Measurements from ENCODE around the gene NRIP3. TPM values are rescaled to one million over a fixed set of nuclear protein-coding genes. Genes with fewer than 3 reads are reported as not detected.

The NRIP3 gene
- total RNA-seq, 1 experiment from 2014 or later = 22.8 TPM

- ATAC-seq (no peak), DNase-seq (ENCODE audit: low read depth, low spot score) (no peak)
- POLR2A ChIA-PET = no interaction called here
- in situ Hi-C loops (cut with HindIII; ENCODE audit: low pct_unique_long_range_greater_than_20kb, low sequenced_read_pairs) (no loop called here), intact Hi-C loops (cut with micrococcal nuclease; ENCODE audit: unreplicated experiment) (no loop called here)
- Histone ChIP-seq H3K36me3 (ENCODE audit: control insufficient read depth, insufficient read depth, low read length) (no peaks in the 10 kb centered on the region), H3K27me3 (ENCODE audit: control insufficient read depth, insufficient read depth, low read length) (no peaks in the 10 kb centered on the region), H3K4me3 (ENCODE audit: low read depth in 2 of 2, low read length in 2 of 2) (no peak overlapping the region), H3K9me3 (ENCODE audit: control insufficient read depth, insufficient read depth, low read depth, low read length) (no peaks in the 10 kb centered on the region; the same call in 1 of the 2 replicates), H3K27ac (ENCODE audit: low read length) (no peak overlapping the region), H3K4me1 (ENCODE audit: control insufficient read depth, insufficient read depth, low read length) (no peaks in the 10 kb centered on the region)
- no peak for TF ChIP-seq SIN3A (IDR thresholded peaks at IDR 0.05; ENCODE audit: borderline replicate concordance, insufficient read depth, low read depth, low read length)
- no peak for TF ChIP-seq CTCF (IDR thresholded peaks at IDR 0.05)
- TF ChIP-seq POLR2AphosphoS5 (IDR thresholded peaks at IDR 0.05; ENCODE audit: low read depth, low read length) = no peak
- TF ChIP-seq REST (IDR thresholded peaks at IDR 0.05; ENCODE audit: insufficient read depth in 1 of 2, low read depth in 2 of 2, low read length in 1 of 2) = no peak
- no peak for TF ChIP-seq TCF7L2 (IDR thresholded peaks at IDR 0.05; ENCODE audit: low read depth, low read length)
- CTCF ChIA-PET = no interaction called here
- BruUV-seq (replicated peaks) = no TSS peak
Observed at GRCh38 chr11:9037963-9038362, 34.2 kb upstream of the NRIP3 start.

- intact Hi-C loops (cut with micrococcal nuclease; ENCODE audit: unreplicated experiment) (no loop called here), in situ Hi-C loops (cut with HindIII; ENCODE audit: low pct_unique_long_range_greater_than_20kb, low sequenced_read_pairs) (no loop called here)
- POLR2A ChIA-PET = interaction anchor here (0.6 kb wide), 1 partner anchor 11 kb away, joined by 3 read pairs; no protein-coding TSS in a partner anchor
- no peak for ATAC-seq
- no peaks in the 10 kb centered on the region for H3K27me3 ChIP-seq (ENCODE audit: control insufficient read depth, insufficient read depth, low read length)
- no peaks in the 10 kb centered on the region for H3K36me3 ChIP-seq (ENCODE audit: control insufficient read depth, insufficient read depth, low read length)
- H3K27ac ChIP-seq (ENCODE audit: low read length) = no peak overlapping the region
- CTCF ChIA-PET = no interaction called here
- no peak for DNase-seq (ENCODE audit: low read depth, low spot score)
- no peak overlapping the region for H3K4me3 ChIP-seq (ENCODE audit: low read depth in 2 of 2, low read length in 2 of 2)
- H3K9me3 ChIP-seq (ENCODE audit: control insufficient read depth, insufficient read depth, low read depth, low read length) = no peaks in the 10 kb centered on the region; the same call in 1 of the 2 replicates
- no peaks in the 10 kb centered on the region for H3K4me1 ChIP-seq (ENCODE audit: control insufficient read depth, insufficient read depth, low read length)
- BruUV-seq (replicated peaks) = no TSS peak
- TF ChIP-seq SIN3A (IDR thresholded peaks at IDR 0.05; ENCODE audit: borderline replicate concordance, insufficient read depth, low read depth, low read length) (no peak), REST (IDR thresholded peaks at IDR 0.05; ENCODE audit: insufficient read depth in 1 of 2, low read depth in 2 of 2, low read length in 1 of 2) (no peak), CTCF (IDR thresholded peaks at IDR 0.05) (no peak), TCF7L2 (IDR thresholded peaks at IDR 0.05; ENCODE audit: low read depth, low read length) (no peak), POLR2AphosphoS5 (IDR thresholded peaks at IDR 0.05; ENCODE audit: low read depth, low read length) (no peak)
Observed at GRCh38 chr11:9037046-9037780, 33.4 kb upstream of the NRIP3 start.

Measured in Panc1 (cell line).